GM23338 (cell line): ENCODE results near the gene MFF. TPM values are rescaled to one million over a fixed set of nuclear protein-coding genes. Genes with fewer than 3 reads are reported as not detected.

Experiments
- ATAC-seq: fragments of 200-7000 bp; cut with Tn5 transposase; 3 replicates; pipeline ENCODE4 v1.9.1; 2020
- DNase-seq: peaks from one replicate; pipeline ENCODE4 v3.0.0-alpha.2; 2015; ENCODE audit warnings: low spot score
- H2AFZ ChIP-seq: fragments of 200-600 bp; sonication (generic); 2 replicates; pipeline ENCODE4 v1.8.0; 2016; ENCODE audit warnings: antibody characterized with exemption, mild to moderate bottlenecking, moderate library complexity
- H3F3A ChIP-seq: fragments of 200-600 bp; sonication (generic); replicated peaks from 2 replicates; pipeline ENCODE4 v1.8.0; 2017; ENCODE audit warnings: antibody characterized with exemption, mixed run types, low read depth
- H3K27ac ChIP-seq: fragments of 200-600 bp; sonication (generic); 2 replicates; pipeline ENCODE4 v1.6.1; 2016; ENCODE audit warnings: low read depth
- H3K27me3 ChIP-seq: fragments of 200-600 bp; sonication (generic); 2 replicates; pipeline ENCODE4 v1.8.0; 2016; ENCODE audit warnings: mild to moderate bottlenecking, mixed run types, moderate library complexity; ENCODE audit not compliant: insufficient read depth
- H3K36me3 ChIP-seq: fragments of 200-600 bp; sonication (generic); 2 replicates; pipeline ENCODE4 v1.8.0; 2016; ENCODE audit warnings: mild to moderate bottlenecking; ENCODE audit not compliant: insufficient read depth
- H3K4me1 ChIP-seq: fragments of 200-600 bp; sonication (generic); 2 replicates; pipeline ENCODE4 v1.8.0; 2016; ENCODE audit warnings: mild to moderate bottlenecking, moderate library complexity; ENCODE audit not compliant: insufficient read depth
- H3K4me2 ChIP-seq: fragments of 200-600 bp; sonication (generic); 2 replicates; pipeline ENCODE4 v1.7.1; 2017; ENCODE audit warnings: mixed run types
- H3K4me3 ChIP-seq: fragments of 200-600 bp; sonication (generic); 2 replicates; pipeline ENCODE4 v1.6.1; 2016; ENCODE audit warnings: mixed run types
- H3K79me2 ChIP-seq: fragments of 200-600 bp; sonication (generic); replicated peaks from 2 replicates; pipeline ENCODE4 v1.8.0; 2017; ENCODE audit warnings: mild to moderate bottlenecking; ENCODE audit not compliant: insufficient read depth
- H3K9me2 ChIP-seq: fragments of 200-600 bp; sonication (generic); 2 replicates; pipeline ENCODE4 v1.8.0; 2017; ENCODE audit not compliant: insufficient read depth
- H4K20me1 ChIP-seq: fragments of 200-600 bp; sonication (generic); replicated peaks from 2 replicates; pipeline ENCODE4 v1.8.0; 2017; ENCODE audit warnings: mild to moderate bottlenecking; ENCODE audit not compliant: insufficient read depth
- H3K27ac Mint-ChIP-seq: 2 replicates; pipeline ENCODE4 v1.8.0; 2020; ENCODE audit warnings: inconsistent platforms, mild to moderate bottlenecking, moderate library complexity, mixed read lengths
- H3K27me3 Mint-ChIP-seq: 3 replicates; pipeline ENCODE4 v1.8.0; 2022; ENCODE audit warnings: low read depth, mild to moderate bottlenecking, moderate library complexity, mixed read lengths, inconsistent platforms; ENCODE audit not compliant: insufficient read depth, poor library complexity
- H3K36me3 Mint-ChIP-seq: 3 replicates; pipeline ENCODE4 v1.8.0; 2021; ENCODE audit warnings: low read depth, mild to moderate bottlenecking, inconsistent platforms, moderate library complexity, mixed read lengths
- H3K4me1 Mint-ChIP-seq: 3 replicates; pipeline ENCODE4 v1.8.0; 2020; ENCODE audit warnings: mild to moderate bottlenecking, inconsistent platforms, mixed read lengths
- H3K4me3 Mint-ChIP-seq: 3 replicates; pipeline ENCODE4 v1.8.0; 2021; ENCODE audit warnings: moderate library complexity, mild to moderate bottlenecking, inconsistent platforms, mixed read lengths
- H3K9me3 Mint-ChIP-seq: 3 replicates; pipeline ENCODE4 v1.8.0; 2020; ENCODE audit warnings: moderate library complexity, mild to moderate bottlenecking, inconsistent platforms, mixed read lengths
- CREB1 ChIP-seq: fragments of 250-450 bp; sonication (Bioruptor Pico); IDR thresholded peaks from 2 replicates; pipeline ENCODE4 v1.5.0; 2020; ENCODE audit warnings: low read depth, mild to moderate bottlenecking, moderate library complexity
- EZH2 ChIP-seq: fragments of 200-600 bp; sonication (generic); IDR thresholded peaks from one replicate; pipeline ENCODE4 v1.8.0; 2017; ENCODE audit warnings: antibody characterized with exemption, mild to moderate bottlenecking, low read depth; ENCODE audit not compliant: unreplicated experiment
- EZH2phosphoT487 ChIP-seq: fragments of 200-600 bp; sonication (generic); IDR thresholded peaks from one replicate; pipeline ENCODE4 v1.8.1; 2018; ENCODE audit warnings: antibody characterized with exemption; ENCODE audit not compliant: unreplicated experiment
- JUNB ChIP-seq: IDR thresholded peaks from one replicate; pipeline ENCODE4 v1.6.1; 2016; ENCODE audit warnings: antibody characterized with exemption; ENCODE audit not compliant: unreplicated experiment
- NANOG ChIP-seq: IDR thresholded peaks from 2 replicates; pipeline ENCODE4 v1.6.1; 2016; ENCODE audit warnings: antibody characterized with exemption, borderline replicate concordance
- POLR2AphosphoS5 ChIP-seq: IDR thresholded peaks from 2 replicates; pipeline ENCODE4 v1.6.1; 2016; ENCODE audit warnings: antibody characterized with exemption, low read depth
- STAT1 ChIP-seq: IDR thresholded peaks from one replicate; pipeline ENCODE4 v1.6.1; 2016; ENCODE audit warnings: antibody characterized with exemption; ENCODE audit not compliant: unreplicated experiment
- ZNF114 ChIP-seq: fragments of 250-450 bp; sonication (Bioruptor Pico); IDR thresholded peaks from 2 replicates; pipeline ENCODE4 v1.5.0; 2020; ENCODE audit warnings: mild to moderate bottlenecking, moderate library complexity
- ZNF331 ChIP-seq: fragments of 250-450 bp; sonication (Bioruptor Pico); IDR thresholded peaks from 2 replicates; pipeline ENCODE4 v1.5.0; 2020; ENCODE audit warnings: low read depth, mild to moderate bottlenecking, moderate library complexity
- polyA plus RNA-seq: library from polyadenylated mRNA; unstranded; fragments of >200 nt; fragmentation: Nextera tagmentation; extraction: Ambion mirVana; gene quantifications from 2 replicates; pipeline ENCODE4 v1.2.1, GENCODE V29; 2016
- total RNA-seq: library from RNA; depleted of rRNA; stranded (reverse); fragments of >200 nt; shearing (Covaris generic); gene quantifications from 2 replicates; pipeline ENCODE4 v1.2.3, GENCODE V29; 2014
- TF ChIP-seq, protein P1 (sequence below), 2 experiments: fragments of 200-600 bp in 1 of 2; sonication (generic) in 1 of 2; conservative IDR thresholded peaks; 2 replicates each; pipeline versions ENCODE4 v1.5.1 to v1.6.1; 2016 to 2017; ENCODE audit warnings: antibody characterized with exemption in 2 of 2, low read depth in 2 of 2, mild to moderate bottlenecking in 2 of 2, moderate library complexity in 1 of 2
- TF ChIP-seq, protein P2 (sequence below): IDR thresholded peaks from one replicate; pipeline ENCODE4 v1.6.1; 2018; ENCODE audit warnings: antibody characterized with exemption; ENCODE audit not compliant: unreplicated experiment
- TF ChIP-seq, protein P3 (sequence below): IDR thresholded peaks from 2 replicates; pipeline ENCODE4 v1.6.1; 2016; ENCODE audit warnings: antibody characterized with exemption
- TF ChIP-seq, protein P4 (sequence below): fragments of 250-450 bp; sonication (Bioruptor Pico); IDR thresholded peaks from 2 replicates; pipeline ENCODE4 v1.5.0; 2020; ENCODE audit warnings: mild to moderate bottlenecking, moderate library complexity

The MFF gene
- total and polyA plus RNA-seq, 2 experiments from 2014 or later: 112 to 161 TPM

DNA sequence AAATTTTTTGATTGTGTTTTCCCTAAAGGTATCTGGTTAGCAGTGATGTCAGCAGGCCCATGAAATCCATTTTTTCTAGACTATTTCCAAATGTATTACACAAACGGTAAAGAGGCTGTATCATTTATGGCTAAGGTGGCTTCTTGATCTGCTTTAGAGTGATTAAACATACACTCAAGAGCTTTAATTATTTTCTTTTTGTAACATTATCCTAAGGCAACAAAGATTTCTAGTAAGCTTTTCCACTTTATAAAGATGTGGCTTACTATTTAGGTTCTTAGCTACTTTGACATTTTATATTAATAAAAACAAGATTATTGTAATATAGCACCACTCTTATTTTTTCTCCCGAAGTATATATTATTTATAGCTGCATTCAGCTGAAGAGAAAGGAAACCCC is 16.5 kb downstream of the MFF start:
- no peak for ATAC-seq
- H3K4me1 ChIP-seq: no peaks in the 10 kb centered on the region
- H3F3A ChIP-seq: no peaks in the 10 kb centered on the region
- H3K27me3 ChIP-seq: no peaks in the 10 kb centered on the region
- no peak overlapping the region for H2AFZ ChIP-seq
- peaks cover 8% of the 10 kb centered on the region; the same call in 1 of the 3 replicates for H3K36me3 Mint-ChIP-seq
- no peaks in the 10 kb centered on the region for H3K9me2 ChIP-seq
- no peak overlapping the region for H3K4me3 Mint-ChIP-seq
- H3K9me3 Mint-ChIP-seq: no peaks in the 10 kb centered on the region
- H3K27ac Mint-ChIP-seq: no peak overlapping the region
- no peaks in the 10 kb centered on the region for H3K4me1 Mint-ChIP-seq
- H3K27me3 Mint-ChIP-seq: no peaks in the 10 kb centered on the region
- H4K20me1 ChIP-seq: no peaks in the 10 kb centered on the region
- no peak for DNase-seq
- H3K4me2 ChIP-seq: no peak overlapping the region
- no peak overlapping the region for H3K4me3 ChIP-seq
- no peaks in the 10 kb centered on the region; the same call in 1 of the 2 replicates for H3K36me3 ChIP-seq
- no peak overlapping the region for H3K27ac ChIP-seq
- TF ChIP-seq ZNF331 (CRISPR knock-in tag) (no peak), CREB1 (CRISPR knock-in tag) (no peak), POLR2AphosphoS5 (no peak), EZH2phosphoT487 (no peak), EZH2 (no peak), STAT1 (no peak), NANOG (no peak), ZNF114 (CRISPR knock-in tag) (no peak), JUNB (no peak)
- TF ChIP-seq, protein P1, sequence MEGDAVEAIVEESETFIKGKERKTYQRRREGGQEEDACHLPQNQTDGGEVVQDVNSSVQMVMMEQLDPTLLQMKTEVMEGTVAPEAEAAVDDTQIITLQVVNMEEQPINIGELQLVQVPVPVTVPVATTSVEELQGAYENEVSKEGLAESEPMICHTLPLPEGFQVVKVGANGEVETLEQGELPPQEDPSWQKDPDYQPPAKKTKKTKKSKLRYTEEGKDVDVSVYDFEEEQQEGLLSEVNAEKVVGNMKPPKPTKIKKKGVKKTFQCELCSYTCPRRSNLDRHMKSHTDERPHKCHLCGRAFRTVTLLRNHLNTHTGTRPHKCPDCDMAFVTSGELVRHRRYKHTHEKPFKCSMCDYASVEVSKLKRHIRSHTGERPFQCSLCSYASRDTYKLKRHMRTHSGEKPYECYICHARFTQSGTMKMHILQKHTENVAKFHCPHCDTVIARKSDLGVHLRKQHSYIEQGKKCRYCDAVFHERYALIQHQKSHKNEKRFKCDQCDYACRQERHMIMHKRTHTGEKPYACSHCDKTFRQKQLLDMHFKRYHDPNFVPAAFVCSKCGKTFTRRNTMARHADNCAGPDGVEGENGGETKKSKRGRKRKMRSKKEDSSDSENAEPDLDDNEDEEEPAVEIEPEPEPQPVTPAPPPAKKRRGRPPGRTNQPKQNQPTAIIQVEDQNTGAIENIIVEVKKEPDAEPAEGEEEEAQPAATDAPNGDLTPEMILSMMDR (conservative IDR thresholded peaks at IDR 0.05; ENCODE audit: low read depth in 2 of 2): no peak
- TF ChIP-seq, protein P2, sequence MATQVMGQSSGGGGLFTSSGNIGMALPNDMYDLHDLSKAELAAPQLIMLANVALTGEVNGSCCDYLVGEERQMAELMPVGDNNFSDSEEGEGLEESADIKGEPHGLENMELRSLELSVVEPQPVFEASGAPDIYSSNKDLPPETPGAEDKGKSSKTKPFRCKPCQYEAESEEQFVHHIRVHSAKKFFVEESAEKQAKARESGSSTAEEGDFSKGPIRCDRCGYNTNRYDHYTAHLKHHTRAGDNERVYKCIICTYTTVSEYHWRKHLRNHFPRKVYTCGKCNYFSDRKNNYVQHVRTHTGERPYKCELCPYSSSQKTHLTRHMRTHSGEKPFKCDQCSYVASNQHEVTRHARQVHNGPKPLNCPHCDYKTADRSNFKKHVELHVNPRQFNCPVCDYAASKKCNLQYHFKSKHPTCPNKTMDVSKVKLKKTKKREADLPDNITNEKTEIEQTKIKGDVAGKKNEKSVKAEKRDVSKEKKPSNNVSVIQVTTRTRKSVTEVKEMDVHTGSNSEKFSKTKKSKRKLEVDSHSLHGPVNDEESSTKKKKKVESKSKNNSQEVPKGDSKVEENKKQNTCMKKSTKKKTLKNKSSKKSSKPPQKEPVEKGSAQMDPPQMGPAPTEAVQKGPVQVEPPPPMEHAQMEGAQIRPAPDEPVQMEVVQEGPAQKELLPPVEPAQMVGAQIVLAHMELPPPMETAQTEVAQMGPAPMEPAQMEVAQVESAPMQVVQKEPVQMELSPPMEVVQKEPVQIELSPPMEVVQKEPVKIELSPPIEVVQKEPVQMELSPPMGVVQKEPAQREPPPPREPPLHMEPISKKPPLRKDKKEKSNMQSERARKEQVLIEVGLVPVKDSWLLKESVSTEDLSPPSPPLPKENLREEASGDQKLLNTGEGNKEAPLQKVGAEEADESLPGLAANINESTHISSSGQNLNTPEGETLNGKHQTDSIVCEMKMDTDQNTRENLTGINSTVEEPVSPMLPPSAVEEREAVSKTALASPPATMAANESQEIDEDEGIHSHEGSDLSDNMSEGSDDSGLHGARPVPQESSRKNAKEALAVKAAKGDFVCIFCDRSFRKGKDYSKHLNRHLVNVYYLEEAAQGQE: no peak
- TF ChIP-seq, protein P3, sequence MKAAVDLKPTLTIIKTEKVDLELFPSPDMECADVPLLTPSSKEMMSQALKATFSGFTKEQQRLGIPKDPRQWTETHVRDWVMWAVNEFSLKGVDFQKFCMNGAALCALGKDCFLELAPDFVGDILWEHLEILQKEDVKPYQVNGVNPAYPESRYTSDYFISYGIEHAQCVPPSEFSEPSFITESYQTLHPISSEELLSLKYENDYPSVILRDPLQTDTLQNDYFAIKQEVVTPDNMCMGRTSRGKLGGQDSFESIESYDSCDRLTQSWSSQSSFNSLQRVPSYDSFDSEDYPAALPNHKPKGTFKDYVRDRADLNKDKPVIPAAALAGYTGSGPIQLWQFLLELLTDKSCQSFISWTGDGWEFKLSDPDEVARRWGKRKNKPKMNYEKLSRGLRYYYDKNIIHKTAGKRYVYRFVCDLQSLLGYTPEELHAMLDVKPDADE: no peak
- TF ChIP-seq, protein P4, sequence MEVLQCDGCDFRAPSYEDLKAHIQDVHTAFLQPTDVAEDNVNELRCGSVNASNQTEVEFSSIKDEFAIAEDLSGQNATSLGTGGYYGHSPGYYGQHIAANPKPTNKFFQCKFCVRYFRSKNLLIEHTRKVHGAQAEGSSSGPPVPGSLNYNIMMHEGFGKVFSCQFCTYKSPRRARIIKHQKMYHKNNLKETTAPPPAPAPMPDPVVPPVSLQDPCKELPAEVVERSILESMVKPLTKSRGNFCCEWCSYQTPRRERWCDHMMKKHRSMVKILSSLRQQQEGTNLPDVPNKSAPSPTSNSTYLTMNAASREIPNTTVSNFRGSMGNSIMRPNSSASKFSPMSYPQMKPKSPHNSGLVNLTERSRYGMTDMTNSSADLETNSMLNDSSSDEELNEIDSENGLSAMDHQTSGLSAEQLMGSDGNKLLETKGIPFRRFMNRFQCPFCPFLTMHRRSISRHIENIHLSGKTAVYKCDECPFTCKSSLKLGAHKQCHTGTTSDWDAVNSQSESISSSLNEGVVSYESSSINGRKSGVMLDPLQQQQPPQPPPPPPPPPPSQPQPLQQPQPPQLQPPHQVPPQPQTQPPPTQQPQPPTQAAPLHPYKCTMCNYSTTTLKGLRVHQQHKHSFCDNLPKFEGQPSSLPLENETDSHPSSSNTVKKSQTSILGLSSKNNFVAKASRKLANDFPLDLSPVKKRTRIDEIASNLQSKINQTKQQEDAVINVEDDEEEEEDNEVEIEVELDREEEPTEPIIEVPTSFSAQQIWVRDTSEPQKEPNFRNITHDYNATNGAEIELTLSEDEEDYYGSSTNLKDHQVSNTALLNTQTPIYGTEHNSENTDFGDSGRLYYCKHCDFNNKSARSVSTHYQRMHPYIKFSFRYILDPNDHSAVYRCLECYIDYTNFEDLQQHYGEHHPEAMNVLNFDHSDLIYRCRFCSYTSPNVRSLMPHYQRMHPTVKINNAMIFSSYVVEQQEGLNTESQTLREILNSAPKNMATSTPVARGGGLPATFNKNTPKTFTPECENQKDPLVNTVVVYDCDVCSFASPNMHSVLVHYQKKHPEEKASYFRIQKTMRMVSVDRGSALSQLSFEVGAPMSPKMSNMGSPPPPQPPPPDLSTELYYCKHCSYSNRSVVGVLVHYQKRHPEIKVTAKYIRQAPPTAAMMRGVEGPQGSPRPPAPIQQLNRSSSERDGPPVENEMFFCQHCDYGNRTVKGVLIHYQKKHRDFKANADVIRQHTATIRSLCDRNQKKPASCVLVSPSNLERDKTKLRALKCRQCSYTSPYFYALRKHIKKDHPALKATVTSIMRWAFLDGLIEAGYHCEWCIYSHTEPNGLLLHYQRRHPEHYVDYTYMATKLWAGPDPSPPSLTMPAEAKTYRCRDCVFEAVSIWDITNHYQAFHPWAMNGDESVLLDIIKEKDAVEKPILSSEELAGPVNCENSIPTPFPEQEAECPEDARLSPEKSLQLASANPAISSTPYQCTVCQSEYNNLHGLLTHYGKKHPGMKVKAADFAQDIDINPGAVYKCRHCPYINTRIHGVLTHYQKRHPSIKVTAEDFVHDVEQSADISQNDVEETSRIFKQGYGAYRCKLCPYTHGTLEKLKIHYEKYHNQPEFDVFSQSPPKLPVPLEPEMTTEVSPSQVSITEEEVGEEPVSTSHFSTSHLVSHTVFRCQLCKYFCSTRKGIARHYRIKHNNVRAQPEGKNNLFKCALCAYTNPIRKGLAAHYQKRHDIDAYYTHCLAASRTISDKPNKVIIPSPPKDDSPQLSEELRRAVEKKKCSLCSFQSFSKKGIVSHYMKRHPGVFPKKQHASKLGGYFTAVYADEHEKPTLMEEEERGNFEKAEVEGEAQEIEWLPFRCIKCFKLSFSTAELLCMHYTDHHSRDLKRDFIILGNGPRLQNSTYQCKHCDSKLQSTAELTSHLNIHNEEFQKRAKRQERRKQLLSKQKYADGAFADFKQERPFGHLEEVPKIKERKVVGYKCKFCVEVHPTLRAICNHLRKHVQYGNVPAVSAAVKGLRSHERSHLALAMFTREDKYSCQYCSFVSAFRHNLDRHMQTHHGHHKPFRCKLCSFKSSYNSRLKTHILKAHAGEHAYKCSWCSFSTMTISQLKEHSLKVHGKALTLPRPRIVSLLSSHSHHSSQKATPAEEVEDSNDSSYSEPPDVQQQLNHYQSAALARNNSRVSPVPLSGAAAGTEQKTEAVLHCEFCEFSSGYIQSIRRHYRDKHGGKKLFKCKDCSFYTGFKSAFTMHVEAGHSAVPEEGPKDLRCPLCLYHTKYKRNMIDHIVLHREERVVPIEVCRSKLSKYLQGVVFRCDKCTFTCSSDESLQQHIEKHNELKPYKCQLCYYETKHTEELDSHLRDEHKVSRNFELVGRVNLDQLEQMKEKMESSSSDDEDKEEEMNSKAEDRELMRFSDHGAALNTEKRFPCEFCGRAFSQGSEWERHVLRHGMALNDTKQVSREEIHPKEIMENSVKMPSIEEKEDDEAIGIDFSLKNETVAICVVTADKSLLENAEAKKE (CRISPR knock-in tag): no peak
- no peaks in the 10 kb centered on the region for H3K79me2 ChIP-seq
